AG09309 (cell line): ENCODE measurements around the gene NME2.
"Not testable (repeated sequence)": the region's sequence is repeated elsewhere in the genome, so short reads cannot be mapped to it uniquely, and the experiment has no call there.

Experiments
- DNase-seq: peaks from one replicate; pipeline ENCODE4 v3.0.0-alpha.2; 2010; ENCODE audit warnings: low read depth
- H3K4me3 ChIP-seq: 2 replicates; pipeline ENCODE4 v1.5.1; 2011; ENCODE audit warnings: mild to moderate bottlenecking, low read depth, low read length, moderate library complexity; ENCODE audit not compliant: control insufficient read depth
- CTCF ChIP-seq: IDR thresholded peaks from 2 replicates; pipeline ENCODE4 v1.5.1; 2011; ENCODE audit warnings: mild to moderate bottlenecking, low read depth, low read length, inconsistent platforms; ENCODE audit not compliant: insufficient read depth, control insufficient read depth; ENCODE audit errors: missing control alignments

The NME2 gene

GRCh38 chr17:51164911-51165679, 1.1 kb upstream of the NME2 start:
- no peak for DNase-seq
- peak overlapping the region; percentile 91 for H3K4me3 ChIP-seq
- no peak for TF ChIP-seq CTCF

GRCh38 chr17:51165680-51166197, 472 bp upstream of the NME2 start:
- H3K4me3 ChIP-seq, result peak overlapping the region; percentile 91
- no peak for TF ChIP-seq CTCF
- no peak for DNase-seq

- H3K4me3 ChIP-seq, result peak overlapping the region; percentile 91
- TF ChIP-seq CTCF, result peak; percentile 85
- DNase-seq, result no peak
Observed at GRCh38 chr17:51166987-51167931, 1.0 kb downstream of the NME2 start.

- no peak overlapping the region for H3K4me3 ChIP-seq
- TF ChIP-seq CTCF, result no peak
- DNase-seq, result no peak
Observed at GRCh38 chr17:51169340-51169739, 3.1 kb downstream of the NME2 start.

- no peak for DNase-seq
- no peak overlapping the region for H3K4me3 ChIP-seq
- no peak for TF ChIP-seq CTCF
Observed at GRCh38 chr17:51170736-51171135, 4.5 kb downstream of the NME2 start.

GRCh38 chr17:51172030-51172429, 5.8 kb downstream of the NME2 start:
- H3K4me3 ChIP-seq, DNase-seq: not testable (repeated sequence)

GRCh38 chr17:51180486-51180885, 14.3 kb downstream of the NME2 start:
- no peak for DNase-seq

More at GRCh38 chr17:51180486-51180885, 14.3 kb downstream of the NME2 start:
- no peak overlapping the region for H3K4me3 ChIP-seq
- no peak for TF ChIP-seq CTCF
